ENCODE results near the gene PLEKHA1. TPM values are rescaled to one million over a fixed set of nuclear protein-coding genes. Genes with fewer than 3 reads are reported as not detected.

Gene PLEKHA1
- total RNA-seq, 1 donor from 2014 or later = 3.5 TPM

DNA sequence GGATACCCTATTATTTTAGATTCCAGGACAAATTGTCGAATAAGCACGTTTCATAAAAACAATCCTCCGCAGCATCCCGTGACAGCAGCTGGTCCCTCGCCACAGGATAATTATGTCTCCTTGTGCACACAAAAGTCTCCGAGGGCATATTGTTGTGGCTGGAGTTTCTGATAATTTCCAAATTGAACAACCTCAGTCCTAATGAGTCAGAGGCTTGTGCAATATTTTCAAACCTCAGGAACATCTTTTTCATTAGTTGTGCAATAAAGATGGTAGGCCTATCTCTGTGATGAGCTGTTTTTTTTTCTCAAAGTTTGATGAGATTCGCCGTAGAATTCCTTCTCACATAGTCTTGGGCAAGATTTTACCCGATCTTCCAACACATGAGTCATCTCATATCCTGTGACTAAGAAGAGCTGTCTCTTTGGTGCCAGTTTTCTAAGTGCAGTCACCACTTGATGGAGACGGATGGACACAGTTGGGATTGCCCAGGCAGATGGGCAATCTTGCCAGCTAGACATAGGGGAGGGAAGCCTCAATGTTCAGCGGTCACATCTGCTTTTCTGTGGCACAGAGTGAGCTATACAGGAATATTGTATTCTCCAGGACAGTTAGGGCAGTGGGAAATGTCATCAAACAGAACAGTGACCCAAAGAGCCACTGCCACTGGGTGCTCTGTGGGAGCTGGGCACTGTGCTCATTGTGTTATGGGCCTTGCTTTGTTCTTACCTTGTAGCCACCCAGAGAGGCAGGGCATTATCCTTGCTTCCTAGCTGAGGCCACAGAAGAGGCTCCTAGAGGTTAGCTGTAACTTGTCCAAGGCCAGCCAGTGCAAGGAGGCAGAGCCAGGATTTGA lies 94.6 kb downstream of the PLEKHA1 start:
- no peak for DNase-seq
- H3K9me3 Mint-ChIP-seq = no peaks in the 10 kb centered on the region
- no peak overlapping the region for H3K4me3 Mint-ChIP-seq
- intact Hi-C loops (cut with micrococcal nuclease) = loop anchor here (10.0 kb wide), 1 partner anchor 96 kb away; the partner anchor contains the start of gene DMBT1
- no peaks in the 10 kb centered on the region for H3K36me3 Mint-ChIP-seq (ENCODE audit: low read depth)
- no peak overlapping the region for H3K27ac Mint-ChIP-seq
- H3K27me3 Mint-ChIP-seq = peaks cover 29% of the 10 kb centered on the region
- no peaks in the 10 kb centered on the region for H3K4me1 Mint-ChIP-seq

DNA sequence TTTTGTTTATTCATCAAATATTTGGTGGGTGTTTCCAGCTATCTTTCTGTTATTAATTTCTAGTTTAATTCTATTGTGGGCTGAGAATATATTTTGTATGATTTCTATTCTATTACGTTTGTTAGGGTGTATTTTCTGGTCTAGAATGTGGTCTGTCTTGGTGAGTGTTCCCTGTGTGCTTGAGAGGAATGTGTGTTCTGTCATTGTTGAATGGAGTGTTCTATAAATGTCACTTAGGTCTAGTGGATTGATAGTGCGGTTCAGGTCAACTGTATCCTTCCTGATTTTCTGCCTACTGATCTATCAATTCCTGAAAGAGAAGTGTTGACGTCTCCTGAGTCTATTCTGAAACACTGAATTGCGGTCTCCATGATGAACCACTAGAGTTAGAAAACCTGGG lies 95.3 kb downstream of the PLEKHA1 start:
- DNase-seq = no peak
- intact Hi-C loops (cut with micrococcal nuclease) = loop anchor here (10.0 kb wide), 1 partner anchor 95 kb away; the partner anchor contains the start of gene DMBT1
- Mint-ChIP-seq H3K4me3 (no peak overlapping the region), H3K9me3 (no peaks in the 10 kb centered on the region), H3K27me3 (peaks cover 29% of the 10 kb centered on the region), H3K4me1 (no peaks in the 10 kb centered on the region), H3K27ac (no peak overlapping the region), H3K36me3 (ENCODE audit: low read depth) (no peaks in the 10 kb centered on the region)

DNA sequence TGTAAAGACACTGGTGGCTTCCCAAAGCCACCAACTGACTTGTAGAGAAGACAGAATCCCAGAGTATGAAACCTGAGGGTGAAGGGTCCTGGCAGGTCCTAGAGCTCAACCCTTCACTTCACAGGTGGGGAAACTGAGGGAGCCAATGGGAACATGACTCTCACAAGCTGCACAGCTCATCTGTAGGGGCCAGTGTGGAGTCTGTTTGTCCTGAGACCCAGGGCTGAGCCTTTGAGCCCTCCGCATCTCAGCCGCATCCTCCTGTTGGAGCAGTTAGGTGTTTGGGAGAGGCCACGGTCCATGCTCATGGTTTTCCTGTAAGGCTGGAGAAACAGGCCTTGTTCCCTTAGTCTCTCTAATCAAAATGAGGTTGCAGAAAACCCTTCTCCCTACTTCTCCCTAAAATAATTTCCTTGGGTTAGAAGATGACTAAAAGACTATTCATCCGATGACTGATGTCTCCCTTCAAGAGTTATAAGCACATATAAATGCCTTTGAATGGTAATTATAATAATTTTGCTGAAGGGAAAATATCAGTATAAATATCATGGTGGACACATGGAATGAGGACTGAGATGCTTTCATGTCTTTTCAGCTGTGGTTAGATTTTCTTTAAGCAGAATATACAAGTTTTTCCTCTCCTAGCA lies 97.1 kb downstream of the PLEKHA1 start:
- DNase-seq = no peak
- Mint-ChIP-seq H3K27me3 (peaks cover 22% of the 10 kb centered on the region), H3K27ac (no peak overlapping the region), H3K4me3 (no peak overlapping the region), H3K36me3 (ENCODE audit: low read depth) (no peaks in the 10 kb centered on the region), H3K4me1 (no peaks in the 10 kb centered on the region), H3K9me3 (no peaks in the 10 kb centered on the region)
- intact Hi-C loops (cut with micrococcal nuclease) = no loop called here

DNA sequence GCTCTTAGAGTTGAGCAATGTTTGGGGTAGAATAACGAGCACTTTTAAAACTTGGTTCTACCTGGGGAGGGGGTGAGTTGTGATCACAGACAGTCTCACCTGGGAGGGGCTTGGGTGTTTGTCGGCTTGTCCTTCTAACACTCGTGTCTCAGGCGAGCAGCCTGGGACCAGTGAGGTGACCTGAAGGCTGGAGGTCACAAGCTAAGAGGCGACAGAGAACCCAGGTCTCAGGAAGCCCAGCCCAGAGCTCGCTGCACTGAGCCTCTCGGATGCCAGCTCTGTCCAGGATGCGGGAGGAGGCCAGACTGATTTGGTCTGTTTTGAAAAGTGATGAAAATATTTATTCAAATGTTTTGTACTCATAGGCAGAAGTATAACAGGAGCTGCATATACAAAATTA lies 98.6 kb downstream of the PLEKHA1 start:
- Mint-ChIP-seq H3K9me3 (no peaks in the 10 kb centered on the region), H3K27me3 (peaks cover 20% of the 10 kb centered on the region), H3K4me3 (no peak overlapping the region), H3K4me1 (no peaks in the 10 kb centered on the region), H3K36me3 (ENCODE audit: low read depth) (no peaks in the 10 kb centered on the region), H3K27ac (no peak overlapping the region)
- intact Hi-C loops (cut with micrococcal nuclease) = no loop called here
- DNase-seq = no peak

DNA sequence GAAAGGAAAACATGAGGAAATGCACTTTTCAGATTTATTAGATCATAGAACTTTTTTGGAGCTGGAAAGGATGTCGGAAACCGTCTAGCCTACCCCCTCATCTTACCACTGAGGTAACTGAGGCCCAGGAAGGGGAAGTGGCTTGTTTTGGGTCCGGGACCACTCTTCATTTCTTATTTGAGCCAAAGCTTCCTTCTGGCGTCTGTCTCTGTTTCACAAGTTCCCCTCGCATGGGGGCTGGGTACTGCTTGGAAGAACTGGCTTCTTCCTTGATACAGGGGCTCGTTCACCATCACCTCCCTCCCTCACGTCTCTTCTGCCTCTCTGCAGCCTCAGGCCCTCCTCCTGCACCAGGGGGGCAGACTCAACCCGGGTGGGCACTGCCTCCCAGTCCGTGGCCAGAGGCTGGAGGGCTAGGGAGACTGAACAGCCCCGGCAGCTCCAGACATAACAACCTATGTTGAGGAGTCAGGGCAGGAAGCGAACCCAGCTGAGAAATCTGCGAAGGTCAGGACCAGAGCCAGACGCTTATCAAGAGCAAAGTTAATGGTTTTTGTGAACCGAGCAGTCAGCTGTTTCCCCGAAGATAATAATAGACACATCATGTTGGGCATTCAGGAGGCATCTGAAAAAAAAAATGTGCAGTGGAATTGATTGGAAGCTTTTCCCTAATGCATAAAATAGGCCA lies 99.8 kb downstream of the PLEKHA1 start:
- Mint-ChIP-seq H3K4me3 (no peak overlapping the region), H3K36me3 (ENCODE audit: low read depth) (no peaks in the 10 kb centered on the region), H3K4me1 (no peaks in the 10 kb centered on the region), H3K27me3 (peaks cover 20% of the 10 kb centered on the region), H3K27ac (no peak overlapping the region), H3K9me3 (no peaks in the 10 kb centered on the region)
- DNase-seq = no peak
- intact Hi-C loops (cut with micrococcal nuclease) = no loop called here

DNA sequence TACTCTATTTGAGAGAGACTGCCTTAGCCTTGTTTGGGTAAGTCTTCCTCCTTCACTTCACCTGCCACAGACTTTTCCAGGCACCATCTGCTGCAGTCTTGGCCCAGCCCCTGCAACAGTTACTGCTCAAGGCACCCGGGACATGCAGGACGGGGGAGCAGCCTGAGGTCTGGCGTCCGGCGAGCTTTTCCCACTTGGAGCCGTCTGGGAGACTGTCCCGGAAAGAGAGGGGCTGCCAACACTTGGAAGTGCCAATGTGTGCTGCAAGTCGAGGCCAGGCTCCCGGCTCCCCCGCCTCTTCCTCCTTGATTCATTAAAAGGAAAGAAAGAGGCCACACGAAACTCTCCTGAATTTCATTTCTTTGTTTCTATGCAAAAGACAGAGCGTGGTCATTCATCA lies 100.6 kb downstream of the PLEKHA1 start:
- Mint-ChIP-seq H3K36me3 (ENCODE audit: low read depth) (no peaks in the 10 kb centered on the region), H3K27ac (no peak overlapping the region), H3K27me3 (peaks cover 18% of the 10 kb centered on the region), H3K4me3 (no peak overlapping the region), H3K9me3 (no peaks in the 10 kb centered on the region), H3K4me1 (no peaks in the 10 kb centered on the region)
- no peak for DNase-seq
- intact Hi-C loops (cut with micrococcal nuclease) = no loop called here

- DNase-seq = no peak
- Mint-ChIP-seq H3K27me3 (peaks cover 18% of the 10 kb centered on the region), H3K36me3 (ENCODE audit: low read depth) (no peaks in the 10 kb centered on the region), H3K4me1 (no peaks in the 10 kb centered on the region), H3K4me3 (no peak overlapping the region), H3K27ac (no peak overlapping the region), H3K9me3 (no peaks in the 10 kb centered on the region)
- intact Hi-C loops (cut with micrococcal nuclease) = no loop called here
Measured at GRCh38 chr10:122475591-122476332, 101.3 kb downstream of the PLEKHA1 start.

GRCh38 chr10:122476333-122476695 lies 101.8 kb downstream of the PLEKHA1 start:
- no peak for DNase-seq
- intact Hi-C loops (cut with micrococcal nuclease) = no loop called here
- Mint-ChIP-seq H3K4me3 (no peak overlapping the region), H3K27me3 (peaks cover 16% of the 10 kb centered on the region), H3K9me3 (no peaks in the 10 kb centered on the region), H3K4me1 (no peaks in the 10 kb centered on the region), H3K27ac (no peak overlapping the region), H3K36me3 (ENCODE audit: low read depth) (no peaks in the 10 kb centered on the region)

- peaks cover 16% of the 10 kb centered on the region for H3K27me3 Mint-ChIP-seq
Measured at GRCh38 chr10:122477436-122477835, 102.9 kb downstream of the PLEKHA1 start.

DNA sequence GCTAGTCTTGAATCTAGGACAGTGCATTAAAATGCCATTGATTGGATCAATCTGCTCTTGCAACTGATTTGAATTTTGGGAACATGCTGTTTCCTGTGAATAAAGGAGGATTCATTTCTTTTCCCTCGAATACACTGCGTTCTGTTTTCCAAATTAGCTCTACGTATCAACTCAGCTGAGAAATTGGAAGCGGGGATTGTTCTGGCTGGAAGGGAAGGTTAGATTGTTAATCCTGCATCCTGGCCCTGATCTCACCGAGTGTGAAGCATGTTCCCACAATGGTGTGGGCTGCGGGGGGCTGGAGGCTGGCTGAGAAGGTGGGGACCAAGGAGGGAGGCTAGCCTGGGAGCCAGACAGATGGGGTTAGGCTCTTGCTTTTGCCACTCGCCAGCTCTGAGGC lies 104.5 kb downstream of the PLEKHA1 start:
- no peaks in the 10 kb centered on the region for H3K9me3 Mint-ChIP-seq
- H3K36me3 Mint-ChIP-seq (ENCODE audit: low read depth) = no peaks in the 10 kb centered on the region
- no peak overlapping the region for H3K27ac Mint-ChIP-seq
- intact Hi-C loops (cut with micrococcal nuclease) = no loop called here
- DNase-seq = no peak
- H3K27me3 Mint-ChIP-seq = peaks cover 13% of the 10 kb centered on the region
- no peaks in the 10 kb centered on the region for H3K4me1 Mint-ChIP-seq
- H3K4me3 Mint-ChIP-seq = no peak overlapping the region

More at GRCh38 chr10:122477436-122477835, 102.9 kb downstream of the PLEKHA1 start:
- intact Hi-C loops (cut with micrococcal nuclease) = no loop called here
- Mint-ChIP-seq H3K4me1 (no peaks in the 10 kb centered on the region), H3K4me3 (no peak overlapping the region), H3K36me3 (ENCODE audit: low read depth) (no peaks in the 10 kb centered on the region), H3K9me3 (no peaks in the 10 kb centered on the region), H3K27ac (no peak overlapping the region)
- DNase-seq = no peak

DNA sequence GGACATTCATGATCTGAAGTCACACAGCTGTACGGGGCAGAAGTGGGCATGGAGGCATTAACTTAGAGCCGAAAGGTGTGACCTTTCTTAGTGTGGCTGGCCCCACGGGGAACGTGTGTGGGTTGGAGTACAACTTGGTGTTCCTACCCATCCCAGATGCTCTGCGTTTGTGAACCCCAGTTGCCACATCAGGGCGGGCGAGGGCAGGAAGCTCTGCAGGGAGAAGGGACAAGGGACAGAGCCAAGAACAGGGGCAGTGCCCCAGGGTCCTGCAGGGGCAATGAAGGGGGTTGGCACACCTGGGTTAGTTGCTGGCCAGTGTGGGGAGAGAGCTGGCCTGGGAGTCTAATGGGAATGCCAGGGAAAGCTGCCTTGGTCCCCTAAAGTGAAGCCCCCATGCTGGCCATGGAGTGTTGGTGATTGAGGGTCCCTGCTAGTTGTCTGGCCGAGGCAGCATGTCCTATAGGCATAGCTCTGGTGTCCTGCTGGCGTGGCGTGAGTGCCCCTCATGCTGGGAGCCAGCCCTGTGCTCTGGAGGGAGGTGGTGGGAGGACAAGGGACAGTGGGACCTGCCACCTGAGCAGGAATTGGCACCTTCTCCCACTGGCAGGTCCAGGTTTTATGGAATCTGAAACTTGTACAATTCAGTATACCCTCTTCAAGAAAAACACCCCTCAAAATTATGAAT lies 105.8 kb downstream of the PLEKHA1 start:
- Mint-ChIP-seq H3K27ac (no peak overlapping the region), H3K4me3 (no peak overlapping the region), H3K9me3 (no peaks in the 10 kb centered on the region), H3K4me1 (no peaks in the 10 kb centered on the region), H3K36me3 (ENCODE audit: low read depth) (no peaks in the 10 kb centered on the region), H3K27me3 (peaks cover 4% of the 10 kb centered on the region)
- intact Hi-C loops (cut with micrococcal nuclease) = no loop called here
- DNase-seq = no peak

DNA sequence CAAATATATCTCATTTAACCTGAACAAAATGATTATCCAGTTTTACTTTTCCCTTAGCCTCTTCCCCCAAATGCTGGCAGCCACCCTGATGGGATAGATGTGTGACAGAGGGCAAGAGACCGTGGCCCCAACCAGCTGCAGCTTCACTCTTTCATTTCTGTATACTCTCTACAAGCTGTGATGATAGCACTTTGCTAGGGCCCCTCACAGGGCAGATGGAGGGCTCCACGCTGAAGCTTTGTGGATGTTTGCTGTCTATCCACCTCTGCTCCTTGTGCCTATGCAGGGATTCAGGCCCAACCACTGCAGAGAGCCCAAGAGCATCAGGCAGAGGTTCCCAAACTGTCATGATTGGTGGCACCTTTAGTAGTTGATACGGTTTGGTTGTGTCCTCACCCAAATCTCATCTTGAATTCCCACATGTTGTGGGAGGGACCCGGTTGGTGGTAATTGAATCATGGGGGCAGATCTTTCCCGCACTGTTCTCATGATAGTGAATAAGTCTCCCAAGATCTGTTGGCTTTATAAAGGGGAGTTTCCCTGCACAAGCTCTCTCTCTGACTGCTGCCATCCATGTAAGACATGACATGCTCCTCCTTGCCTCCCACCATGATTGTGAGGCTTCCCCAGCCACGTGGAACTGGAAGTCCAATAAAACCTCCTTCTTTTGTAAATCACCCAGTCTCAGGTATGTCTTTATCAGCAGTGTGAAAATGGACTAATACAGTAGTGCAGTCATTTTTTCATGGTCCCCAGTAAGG lies 107.0 kb downstream of the PLEKHA1 start:
- H3K27me3 Mint-ChIP-seq = peaks cover 8% of the 10 kb centered on the region
- no peak overlapping the region for H3K4me3 Mint-ChIP-seq
- no peaks in the 10 kb centered on the region for H3K4me1 Mint-ChIP-seq
- no peaks in the 10 kb centered on the region for H3K9me3 Mint-ChIP-seq
- H3K27ac Mint-ChIP-seq = no peak overlapping the region
- DNase-seq = no peak
- intact Hi-C loops (cut with micrococcal nuclease) = no loop called here
- H3K36me3 Mint-ChIP-seq (ENCODE audit: low read depth) = no peaks in the 10 kb centered on the region
